ENCODE results near the gene GNAI3. TPM values are rescaled to one million over a fixed set of nuclear protein-coding genes. Genes with fewer than 3 reads are reported as not detected.
"Not testable (repeated sequence)": the region's sequence is repeated elsewhere in the genome, so short reads cannot be mapped to it uniquely, and the experiment has no call there.

Gene GNAI3
- total RNA-seq, 2 donors from 2014 or later = 3.6 to 4.9 TPM

GRCh38 chr1:109659145-109659544 lies 110.7 kb downstream of the GNAI3 start:
- peak; percentile 45 to 58 (median 56) for DNase-seq
- 29 to 44% methylated on average over 2 of the region's 2 CpGs for WGBS, 2 donors

GRCh38 chr1:109659997-109660690 lies 111.7 kb downstream of the GNAI3 start:
- intact Hi-C loops (cut with DNase I) = no loop called here
- TF ChIP-seq, protein P1, sequence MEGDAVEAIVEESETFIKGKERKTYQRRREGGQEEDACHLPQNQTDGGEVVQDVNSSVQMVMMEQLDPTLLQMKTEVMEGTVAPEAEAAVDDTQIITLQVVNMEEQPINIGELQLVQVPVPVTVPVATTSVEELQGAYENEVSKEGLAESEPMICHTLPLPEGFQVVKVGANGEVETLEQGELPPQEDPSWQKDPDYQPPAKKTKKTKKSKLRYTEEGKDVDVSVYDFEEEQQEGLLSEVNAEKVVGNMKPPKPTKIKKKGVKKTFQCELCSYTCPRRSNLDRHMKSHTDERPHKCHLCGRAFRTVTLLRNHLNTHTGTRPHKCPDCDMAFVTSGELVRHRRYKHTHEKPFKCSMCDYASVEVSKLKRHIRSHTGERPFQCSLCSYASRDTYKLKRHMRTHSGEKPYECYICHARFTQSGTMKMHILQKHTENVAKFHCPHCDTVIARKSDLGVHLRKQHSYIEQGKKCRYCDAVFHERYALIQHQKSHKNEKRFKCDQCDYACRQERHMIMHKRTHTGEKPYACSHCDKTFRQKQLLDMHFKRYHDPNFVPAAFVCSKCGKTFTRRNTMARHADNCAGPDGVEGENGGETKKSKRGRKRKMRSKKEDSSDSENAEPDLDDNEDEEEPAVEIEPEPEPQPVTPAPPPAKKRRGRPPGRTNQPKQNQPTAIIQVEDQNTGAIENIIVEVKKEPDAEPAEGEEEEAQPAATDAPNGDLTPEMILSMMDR (IDR thresholded peaks at IDR 0.05) = no peak
- no peak for TF ChIP-seq POLR2A (IDR thresholded peaks at IDR 0.05)
- ATAC-seq (peak; percentile 40), DNase-seq (peak; percentile 62 to 82 (median 76))
- peak overlapping the region; percentile 27 to 83 (median 72) for H3K27ac ChIP-seq
- H3K9me3 ChIP-seq = no peaks in the 10 kb centered on the region
- 12 to 18% methylated on average over 5 of the region's 5 CpGs for WGBS, 2 donors
- no peak overlapping the region for H3K4me3 ChIP-seq
- H3K36me3 ChIP-seq (replicated peaks in 1 of 2; ENCODE audit: insufficient read depth in 1 of 2, low read depth in 2 of 2) = no peaks in the 10 kb centered on the region
- H3K4me1 ChIP-seq = peaks cover 40% of the 10 kb centered on the region
- H3K27me3 ChIP-seq = no peaks in the 10 kb centered on the region

More at GRCh38 chr1:109659145-109659544, 110.7 kb downstream of the GNAI3 start:
- peak; percentile 66 for ATAC-seq
- Histone ChIP-seq H3K4me3 (no peak overlapping the region), H3K27ac (peak overlapping the region; percentile 45 to 83 (median 72)), H3K27me3 (no peaks in the 10 kb centered on the region), H3K36me3 (replicated peaks in 1 of 2; ENCODE audit: insufficient read depth in 1 of 2, low read depth in 2 of 2) (no peaks in the 10 kb centered on the region), H3K4me1 (peaks cover 44% of the 10 kb centered on the region), H3K9me3 (no peaks in the 10 kb centered on the region)
- intact Hi-C loops (cut with DNase I) = no loop called here
- TF ChIP-seq POLR2A (IDR thresholded peaks at IDR 0.05) = peak in 2 of 3 donors; percentile 32 to 52
- TF ChIP-seq, protein P1 (IDR thresholded peaks at IDR 0.05) = peak in 1 of 7 experiments; percentile 1

GRCh38 chr1:109660691-109661026 lies 112.2 kb downstream of the GNAI3 start:
- ATAC-seq; H3K27me3 ChIP-seq; H3K4me3 ChIP-seq; H3K9me3 ChIP-seq; DNase-seq; intact Hi-C loops (cut with DNase I); H3K36me3 ChIP-seq (replicated peaks in 1 of 2; ENCODE audit: insufficient read depth in 1 of 2, low read depth in 2 of 2): not testable (repeated sequence)
- peak overlapping the region; percentile 27 to 83 (median 72) for H3K27ac ChIP-seq
- 38 to 74% methylated on average over 3 to 4 of the region's 4 CpGs for WGBS, 2 donors
- peaks cover 36% of the 10 kb centered on the region for H3K4me1 ChIP-seq

GRCh38 chr1:109661391-109661790 lies 113.0 kb downstream of the GNAI3 start:
- ATAC-seq (no peak), DNase-seq (no peak)
- no peaks in the 10 kb centered on the region for H3K36me3 ChIP-seq (replicated peaks in 1 of 2; ENCODE audit: insufficient read depth in 1 of 2, low read depth in 2 of 2)
- no peak for TF ChIP-seq POLR2A (IDR thresholded peaks at IDR 0.05)
- TF ChIP-seq, protein P1 (IDR thresholded peaks at IDR 0.05) = no peak
- no peaks in the 10 kb centered on the region for H3K9me3 ChIP-seq
- 78 to 85% methylated on average over 2 of the region's 2 CpGs for WGBS, 2 donors
- H3K27ac ChIP-seq = no peak overlapping the region
- intact Hi-C loops (cut with DNase I) = no loop called here
- peaks cover 36% of the 10 kb centered on the region for H3K4me1 ChIP-seq
- no peak overlapping the region for H3K4me3 ChIP-seq
- H3K27me3 ChIP-seq = no peaks in the 10 kb centered on the region

- TF ChIP-seq POLR2A (IDR thresholded peaks at IDR 0.05) = no peak
- TF ChIP-seq, protein P1 (IDR thresholded peaks at IDR 0.05) = no peak
- Histone ChIP-seq H3K27me3 (no peaks in the 10 kb centered on the region), H3K9me3 (no peaks in the 10 kb centered on the region), H3K36me3 (replicated peaks in 1 of 2; ENCODE audit: insufficient read depth in 1 of 2, low read depth in 2 of 2) (no peaks in the 10 kb centered on the region), H3K27ac (no peak overlapping the region), H3K4me3 (no peak overlapping the region), H3K4me1 (peaks cover 23% of the 10 kb centered on the region)
- ATAC-seq (no peak), DNase-seq (no peak)
- intact Hi-C loops (cut with DNase I) = no loop called here
- WGBS, 2 donors = 35 to 62% methylated on average over 1 of the region's 1 CpG
Measured at GRCh38 chr1:109664671-109665070, 116.3 kb downstream of the GNAI3 start.

All from body of pancreas (tissue), 4 donors.